Smooth muscle cell (in vitro differentiated cells): ENCODE measurements around the gene MOB2. TPM values are rescaled to one million over a fixed set of nuclear protein-coding genes. Genes with fewer than 3 reads are reported as not detected.

ENCODE experiments used
- DNase-seq: peaks from one replicate; lab custom pipeline; 2025; ENCODE audit not compliant: unreplicated experiment; lab: John Stamatoyannopoulos, UW
- H2AFZ ChIP-seq: fragments of 200-600 bp; sonication (generic); 2 replicates; pipeline ENCODE4 v1.6.0; 2016; ENCODE audit warnings: antibody characterized with exemption, low read depth, mild to moderate bottlenecking
- H3F3A ChIP-seq: fragments of 200-600 bp; sonication (generic); 2 replicates; pipeline ENCODE4 v1.6.0; 2017; ENCODE audit warnings: antibody characterized with exemption, low read depth
- H3K27ac ChIP-seq: fragments of 200-600 bp; sonication (generic); 2 replicates; pipeline ENCODE4 v1.5.1; 2016; ENCODE audit warnings: low read depth, mild to moderate bottlenecking
- H3K27me3 ChIP-seq: fragments of 200-600 bp; sonication (generic); 2 replicates; pipeline ENCODE4 v1.6.1; 2016; ENCODE audit warnings: low read depth, mild to moderate bottlenecking
- H3K36me3 ChIP-seq: fragments of 200-600 bp; sonication (generic); 2 replicates; pipeline ENCODE4 v1.5.1; 2016; ENCODE audit warnings: low read depth
- H3K4me1 ChIP-seq: fragments of 200-600 bp; sonication (generic); 2 replicates; pipeline ENCODE4 v1.5.1; 2016; ENCODE audit warnings: low read depth
- H3K4me2 ChIP-seq: fragments of 200-600 bp; sonication (generic); 2 replicates; pipeline ENCODE4 v1.6.0; 2016; ENCODE audit warnings: mild to moderate bottlenecking
- H3K4me3 ChIP-seq: fragments of 200-600 bp; sonication (generic); 2 replicates; pipeline ENCODE4 v1.5.1; 2016; ENCODE audit warnings: mild to moderate bottlenecking
- H3K79me2 ChIP-seq: fragments of 200-600 bp; sonication (generic); 2 replicates; pipeline ENCODE4 v1.6.0; 2016; ENCODE audit warnings: low read depth, mild to moderate bottlenecking
- H3K9ac ChIP-seq: fragments of 200-600 bp; sonication (generic); 2 replicates; pipeline ENCODE4 v1.6.0; 2016; ENCODE audit warnings: low read depth
- H3K9me3 ChIP-seq: fragments of 200-600 bp; sonication (generic); replicated peaks from 2 replicates; pipeline ENCODE4 v1.5.1; 2016; ENCODE audit warnings: low read depth
- H4K20me1 ChIP-seq: fragments of 200-600 bp; sonication (generic); 2 replicates; pipeline ENCODE4 v1.6.0; 2016; ENCODE audit warnings: low read depth
- WGBS: methylation state at CpG from one replicate; pipeline ENCODE4 v1.1.7; 2016; ENCODE audit warnings: low lambda C conversion rate; 5-methylcytosine and 5-hydroxymethylcytosine counted together
- polyA plus RNA-seq: library from polyadenylated mRNA; unstranded; fragments of >200 nt; fragmentation: Nextera tagmentation; extraction: Ambion mirVana; gene quantifications from 2 replicates; pipeline ENCODE4 v1.2.1, GENCODE V29; 2016
- total RNA-seq: library from RNA; depleted of rRNA; stranded (reverse); fragments of >200 nt; gene quantifications from 2 replicates; pipeline ENCODE4 v1.2.3, GENCODE V29; 2014
- TF ChIP-seq, protein P1 (sequence below): fragments of 200-600 bp; sonication (generic); IDR thresholded peaks from 2 replicates; pipeline ENCODE4 v1.5.1; 2017; ENCODE audit warnings: borderline replicate concordance, mild to moderate bottlenecking, antibody characterized with exemption; ENCODE audit not compliant: insufficient read depth, poor library complexity, severe bottlenecking

MOB2 gene
- total and polyA plus RNA-seq, 2 experiments from 2014 or later: 2.5 to 24.0 TPM

DNA sequence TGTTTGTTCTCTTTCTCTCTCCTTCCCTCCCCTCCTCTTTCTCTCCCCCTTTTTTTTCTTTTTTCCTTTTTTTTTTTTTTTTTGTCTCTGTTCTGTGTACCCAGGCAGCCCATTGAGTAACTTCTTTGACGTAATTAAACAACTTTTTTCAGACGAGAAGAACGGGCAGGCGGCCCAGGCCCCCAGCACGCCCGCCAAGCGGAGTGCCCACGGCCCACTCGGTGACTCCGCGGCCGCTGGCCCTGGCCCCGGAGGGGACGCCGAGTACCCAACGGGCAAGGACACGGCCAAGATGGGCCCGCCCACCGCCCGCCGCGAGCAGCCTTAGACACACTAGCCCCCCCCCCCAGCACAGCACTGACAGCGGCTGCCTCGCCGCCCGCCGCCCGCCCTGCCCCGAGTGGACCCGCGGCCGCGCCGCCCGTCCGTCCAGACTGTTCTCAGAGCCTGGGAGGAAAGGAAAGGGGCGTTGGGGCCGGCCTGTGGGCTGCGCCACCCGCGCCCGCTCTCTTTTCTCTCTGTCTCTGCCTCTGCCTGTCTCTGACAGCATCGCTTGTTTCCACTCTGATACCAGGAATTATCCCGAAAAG lies 26.1 kb downstream of the MOB2 start:
- H3F3A ChIP-seq: no peaks in the 10 kb centered on the region
- H4K20me1 ChIP-seq: no peaks in the 10 kb centered on the region
- TF ChIP-seq, protein P1, sequence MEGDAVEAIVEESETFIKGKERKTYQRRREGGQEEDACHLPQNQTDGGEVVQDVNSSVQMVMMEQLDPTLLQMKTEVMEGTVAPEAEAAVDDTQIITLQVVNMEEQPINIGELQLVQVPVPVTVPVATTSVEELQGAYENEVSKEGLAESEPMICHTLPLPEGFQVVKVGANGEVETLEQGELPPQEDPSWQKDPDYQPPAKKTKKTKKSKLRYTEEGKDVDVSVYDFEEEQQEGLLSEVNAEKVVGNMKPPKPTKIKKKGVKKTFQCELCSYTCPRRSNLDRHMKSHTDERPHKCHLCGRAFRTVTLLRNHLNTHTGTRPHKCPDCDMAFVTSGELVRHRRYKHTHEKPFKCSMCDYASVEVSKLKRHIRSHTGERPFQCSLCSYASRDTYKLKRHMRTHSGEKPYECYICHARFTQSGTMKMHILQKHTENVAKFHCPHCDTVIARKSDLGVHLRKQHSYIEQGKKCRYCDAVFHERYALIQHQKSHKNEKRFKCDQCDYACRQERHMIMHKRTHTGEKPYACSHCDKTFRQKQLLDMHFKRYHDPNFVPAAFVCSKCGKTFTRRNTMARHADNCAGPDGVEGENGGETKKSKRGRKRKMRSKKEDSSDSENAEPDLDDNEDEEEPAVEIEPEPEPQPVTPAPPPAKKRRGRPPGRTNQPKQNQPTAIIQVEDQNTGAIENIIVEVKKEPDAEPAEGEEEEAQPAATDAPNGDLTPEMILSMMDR: no peak
- H2AFZ ChIP-seq: no peak overlapping the region
- no peak overlapping the region for H3K4me2 ChIP-seq
- no peaks in the 10 kb centered on the region for H3K9me3 ChIP-seq
- no peaks in the 10 kb centered on the region for H3K79me2 ChIP-seq
- H3K4me3 ChIP-seq: no peak overlapping the region
- H3K9ac ChIP-seq: no peak overlapping the region
- H3K27ac ChIP-seq: no peak overlapping the region
- no peaks in the 10 kb centered on the region for H3K4me1 ChIP-seq
- WGBS: 88% methylated on average over 14 of the region's 44 CpGs
- DNase-seq: no peak
- H3K27me3 ChIP-seq: no peaks in the 10 kb centered on the region
- no peaks in the 10 kb centered on the region for H3K36me3 ChIP-seq

DNA sequence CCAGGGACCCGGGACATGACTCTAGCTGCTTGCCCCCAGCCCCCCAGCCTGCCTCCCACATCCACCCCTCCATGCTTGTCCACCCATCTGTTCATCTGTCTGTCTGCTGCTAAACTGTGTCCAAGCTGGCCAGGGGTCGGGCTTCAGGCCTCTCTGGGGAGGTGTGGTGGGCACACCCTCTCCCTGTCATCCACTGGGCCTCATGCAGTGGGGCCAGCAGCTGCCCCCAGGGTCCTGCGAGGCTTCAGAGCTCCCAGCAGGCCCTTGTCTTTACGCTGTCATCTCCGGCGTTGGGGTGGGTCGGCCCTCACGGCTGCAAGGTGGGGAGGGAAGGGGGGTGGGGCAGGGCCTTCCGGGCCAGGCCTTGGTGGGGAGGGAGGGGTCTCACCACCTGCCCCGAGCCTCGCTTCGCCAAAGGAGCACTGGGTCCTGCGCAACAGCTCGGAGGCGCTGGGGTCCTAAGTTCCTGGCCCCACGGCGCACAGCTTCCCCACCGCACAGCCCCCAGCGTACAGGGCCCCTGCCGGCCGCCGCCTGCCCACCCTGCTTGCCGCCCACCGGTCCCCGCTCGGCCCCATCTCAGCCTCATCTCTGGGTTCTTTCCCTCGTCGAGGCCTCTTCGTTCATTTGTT lies 26.7 kb downstream of the MOB2 start:
- H3K9ac ChIP-seq: no peak overlapping the region
- TF ChIP-seq, protein P1: no peak
- H3K79me2 ChIP-seq: no peaks in the 10 kb centered on the region
- no peak overlapping the region for H3K4me3 ChIP-seq
- DNase-seq: no peak
- no peak overlapping the region for H3K4me2 ChIP-seq
- no peaks in the 10 kb centered on the region for H3F3A ChIP-seq
- H2AFZ ChIP-seq: no peak overlapping the region
- no peaks in the 10 kb centered on the region for H3K36me3 ChIP-seq
- H3K27ac ChIP-seq: no peak overlapping the region
- H4K20me1 ChIP-seq: no peaks in the 10 kb centered on the region
- H3K4me1 ChIP-seq: no peaks in the 10 kb centered on the region
- no peaks in the 10 kb centered on the region for H3K9me3 ChIP-seq
- WGBS: 89% methylated on average over 20 of the region's 29 CpGs
- no peaks in the 10 kb centered on the region for H3K27me3 ChIP-seq

DNA sequence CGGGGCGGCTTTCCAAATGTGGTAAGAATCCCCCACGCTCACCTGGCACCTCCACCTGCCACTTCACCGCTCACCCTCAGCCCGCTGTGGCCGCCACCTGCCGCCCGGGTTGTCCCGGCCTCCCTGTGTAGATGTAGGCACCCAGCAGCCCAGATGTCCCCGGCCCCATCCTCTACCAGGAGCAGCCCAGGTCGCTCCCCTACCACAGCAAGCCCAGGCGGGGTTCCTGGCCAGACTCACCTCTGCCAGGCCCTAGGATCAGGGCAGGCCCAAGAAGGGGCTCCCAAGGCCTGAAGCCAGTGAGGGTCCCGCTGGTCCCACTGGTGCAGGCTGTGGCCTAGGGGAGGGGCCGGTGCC lies 27.4 kb downstream of the MOB2 start:
- Histone ChIP-seq H3K4me2 (no peak overlapping the region), H3K79me2 (no peaks in the 10 kb centered on the region), H3F3A (no peaks in the 10 kb centered on the region), H3K27me3 (no peaks in the 10 kb centered on the region), H3K4me3 (no peak overlapping the region), H3K9me3 (no peaks in the 10 kb centered on the region), H4K20me1 (no peaks in the 10 kb centered on the region), H3K36me3 (no peaks in the 10 kb centered on the region), H2AFZ (no peak overlapping the region), H3K4me1 (no peaks in the 10 kb centered on the region), H3K9ac (no peak overlapping the region), H3K27ac (no peak overlapping the region)
- no peak for DNase-seq
- 93% methylated on average over 14 of the region's 14 CpGs for WGBS
- TF ChIP-seq, protein P1: no peak
